ENCODE results near the gene FLYWCH2.
"Not testable (repeated sequence)": the region's sequence is repeated elsewhere in the genome, so short reads cannot be mapped to it uniquely, and the experiment has no call there.

GRCh38 chr16:2931231-2931914 lies 48.4 kb downstream of the FLYWCH2 start:
- not testable (repeated sequence) for TF ChIP-seq EZH2 (IDR thresholded peaks at IDR 0.05; ENCODE audit: borderline replicate concordance, low read length)
- TF ChIP-seq, protein P1, sequence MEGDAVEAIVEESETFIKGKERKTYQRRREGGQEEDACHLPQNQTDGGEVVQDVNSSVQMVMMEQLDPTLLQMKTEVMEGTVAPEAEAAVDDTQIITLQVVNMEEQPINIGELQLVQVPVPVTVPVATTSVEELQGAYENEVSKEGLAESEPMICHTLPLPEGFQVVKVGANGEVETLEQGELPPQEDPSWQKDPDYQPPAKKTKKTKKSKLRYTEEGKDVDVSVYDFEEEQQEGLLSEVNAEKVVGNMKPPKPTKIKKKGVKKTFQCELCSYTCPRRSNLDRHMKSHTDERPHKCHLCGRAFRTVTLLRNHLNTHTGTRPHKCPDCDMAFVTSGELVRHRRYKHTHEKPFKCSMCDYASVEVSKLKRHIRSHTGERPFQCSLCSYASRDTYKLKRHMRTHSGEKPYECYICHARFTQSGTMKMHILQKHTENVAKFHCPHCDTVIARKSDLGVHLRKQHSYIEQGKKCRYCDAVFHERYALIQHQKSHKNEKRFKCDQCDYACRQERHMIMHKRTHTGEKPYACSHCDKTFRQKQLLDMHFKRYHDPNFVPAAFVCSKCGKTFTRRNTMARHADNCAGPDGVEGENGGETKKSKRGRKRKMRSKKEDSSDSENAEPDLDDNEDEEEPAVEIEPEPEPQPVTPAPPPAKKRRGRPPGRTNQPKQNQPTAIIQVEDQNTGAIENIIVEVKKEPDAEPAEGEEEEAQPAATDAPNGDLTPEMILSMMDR (IDR thresholded peaks at IDR 0.05; ENCODE audit: low read length), result not testable (repeated sequence)

All from OCI-LY1 (cell line).